Measurements from ENCODE around the gene GNPDA1.

DNA sequence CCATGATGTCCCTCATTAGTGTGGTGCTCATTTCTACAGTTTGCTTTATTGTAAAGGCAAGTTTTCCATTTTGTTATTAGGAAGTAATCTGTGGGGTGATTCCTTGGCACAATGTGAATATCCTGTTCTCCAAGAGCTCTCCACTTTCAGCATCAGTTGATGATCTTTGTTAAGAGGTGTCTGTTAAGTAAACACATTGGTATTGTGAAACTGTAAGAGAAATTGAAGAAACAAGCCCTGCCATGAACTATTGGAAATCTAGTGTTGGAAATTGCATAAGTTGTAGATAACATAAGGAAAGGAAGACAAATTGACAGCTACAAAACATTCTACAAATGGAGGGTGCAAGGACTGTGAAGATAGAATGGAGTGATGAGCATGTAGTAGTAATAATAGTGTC is 26.8 kb downstream of the GNPDA1 start:
- TF ChIP-seq, protein P1, sequence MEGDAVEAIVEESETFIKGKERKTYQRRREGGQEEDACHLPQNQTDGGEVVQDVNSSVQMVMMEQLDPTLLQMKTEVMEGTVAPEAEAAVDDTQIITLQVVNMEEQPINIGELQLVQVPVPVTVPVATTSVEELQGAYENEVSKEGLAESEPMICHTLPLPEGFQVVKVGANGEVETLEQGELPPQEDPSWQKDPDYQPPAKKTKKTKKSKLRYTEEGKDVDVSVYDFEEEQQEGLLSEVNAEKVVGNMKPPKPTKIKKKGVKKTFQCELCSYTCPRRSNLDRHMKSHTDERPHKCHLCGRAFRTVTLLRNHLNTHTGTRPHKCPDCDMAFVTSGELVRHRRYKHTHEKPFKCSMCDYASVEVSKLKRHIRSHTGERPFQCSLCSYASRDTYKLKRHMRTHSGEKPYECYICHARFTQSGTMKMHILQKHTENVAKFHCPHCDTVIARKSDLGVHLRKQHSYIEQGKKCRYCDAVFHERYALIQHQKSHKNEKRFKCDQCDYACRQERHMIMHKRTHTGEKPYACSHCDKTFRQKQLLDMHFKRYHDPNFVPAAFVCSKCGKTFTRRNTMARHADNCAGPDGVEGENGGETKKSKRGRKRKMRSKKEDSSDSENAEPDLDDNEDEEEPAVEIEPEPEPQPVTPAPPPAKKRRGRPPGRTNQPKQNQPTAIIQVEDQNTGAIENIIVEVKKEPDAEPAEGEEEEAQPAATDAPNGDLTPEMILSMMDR (conservative IDR thresholded peaks at IDR 0.05): no peak
- TF ChIP-seq ZFX (IDR thresholded peaks at IDR 0.05): no peak

All from C4-2B (cell line).